ENCODE results near the gene SPATA4.

GRCh38 chr4:176189891-176190795, 5.2 kb downstream of the SPATA4 start:
- no peak for TF ChIP-seq GATA2 (IDR thresholded peaks at IDR 0.05; ENCODE audit: insufficient read depth, insufficient read length, low read depth, low read length)
- TF ChIP-seq, protein P1, sequence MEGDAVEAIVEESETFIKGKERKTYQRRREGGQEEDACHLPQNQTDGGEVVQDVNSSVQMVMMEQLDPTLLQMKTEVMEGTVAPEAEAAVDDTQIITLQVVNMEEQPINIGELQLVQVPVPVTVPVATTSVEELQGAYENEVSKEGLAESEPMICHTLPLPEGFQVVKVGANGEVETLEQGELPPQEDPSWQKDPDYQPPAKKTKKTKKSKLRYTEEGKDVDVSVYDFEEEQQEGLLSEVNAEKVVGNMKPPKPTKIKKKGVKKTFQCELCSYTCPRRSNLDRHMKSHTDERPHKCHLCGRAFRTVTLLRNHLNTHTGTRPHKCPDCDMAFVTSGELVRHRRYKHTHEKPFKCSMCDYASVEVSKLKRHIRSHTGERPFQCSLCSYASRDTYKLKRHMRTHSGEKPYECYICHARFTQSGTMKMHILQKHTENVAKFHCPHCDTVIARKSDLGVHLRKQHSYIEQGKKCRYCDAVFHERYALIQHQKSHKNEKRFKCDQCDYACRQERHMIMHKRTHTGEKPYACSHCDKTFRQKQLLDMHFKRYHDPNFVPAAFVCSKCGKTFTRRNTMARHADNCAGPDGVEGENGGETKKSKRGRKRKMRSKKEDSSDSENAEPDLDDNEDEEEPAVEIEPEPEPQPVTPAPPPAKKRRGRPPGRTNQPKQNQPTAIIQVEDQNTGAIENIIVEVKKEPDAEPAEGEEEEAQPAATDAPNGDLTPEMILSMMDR (IDR thresholded peaks at IDR 0.05; ENCODE audit: extremely low read depth in 1 of 2, insufficient read depth in 1 of 2, low read depth in 1 of 2, low read length in 2 of 2), result no peak
- no peak for TF ChIP-seq POLR2A (IDR thresholded peaks at IDR 0.05; ENCODE audit: low read depth, low read length)
- TF ChIP-seq EZH2 (IDR thresholded peaks at IDR 0.05; ENCODE audit: borderline replicate concordance, low read depth, low read length, severe bottlenecking), result no peak
- TF ChIP-seq POLR2AphosphoS5 (IDR thresholded peaks at IDR 0.05; ENCODE audit: insufficient read depth, low read depth, low read length), result no peak

Data from endothelial cell of umbilical vein (primary cell).